NCI-H1105 treated with DMSO at 0.1 percent for 48 hours (cell line): Measurements from ENCODE around the gene SNAPC2.
"Not testable (repeated sequence)": the region's sequence is repeated elsewhere in the genome, so short reads cannot be mapped to it uniquely, and the experiment has no call there.

Experiments used
- DNase-seq: peaks from one replicate; lab custom pipeline; 2025; lab: John Stamatoyannopoulos, UW

The SNAPC2 gene

DNA sequence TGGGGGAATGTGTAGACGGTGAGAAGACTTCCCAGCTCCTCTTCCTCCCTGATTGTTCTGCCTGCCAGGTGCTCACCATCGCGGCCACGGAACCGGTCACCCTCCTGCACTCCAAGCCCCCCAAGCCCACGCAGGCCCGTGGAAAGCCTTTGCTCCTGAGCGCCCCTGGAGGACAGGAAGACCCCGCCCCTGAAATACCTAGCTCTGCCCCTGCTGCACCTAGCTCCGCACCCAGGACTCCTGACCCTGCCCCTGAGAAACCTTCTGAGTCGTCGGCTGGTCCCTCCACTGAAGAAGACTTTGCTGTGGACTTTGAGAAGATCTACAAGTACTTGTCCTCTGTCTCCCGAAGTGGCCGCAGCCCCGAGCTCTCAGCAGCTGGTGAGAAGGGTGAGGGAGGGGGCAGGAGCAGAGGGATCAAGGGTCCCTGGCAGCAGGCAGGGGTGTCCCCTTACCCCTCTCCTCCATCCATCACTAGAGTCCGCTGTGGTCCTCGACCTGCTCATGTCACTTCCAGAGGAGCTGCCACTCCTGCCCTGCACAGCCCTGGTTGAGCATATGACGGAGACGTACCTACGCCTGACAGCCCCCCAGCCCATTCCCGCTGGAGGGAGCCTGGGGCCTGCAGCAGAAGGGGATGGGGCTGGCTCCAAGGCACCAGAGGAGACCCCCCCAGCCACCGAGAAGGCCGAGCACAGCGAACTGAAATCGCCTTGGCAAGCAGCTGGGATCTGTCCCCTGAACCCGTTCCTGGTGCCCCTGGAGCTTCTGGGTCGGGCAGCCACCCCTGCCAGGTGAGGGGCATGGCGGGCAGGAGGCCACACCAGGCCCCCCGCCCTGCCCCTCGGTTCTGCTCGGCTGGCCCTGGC, 2.1 kb downstream of the SNAPC2 start:
- no peak for DNase-seq

GRCh38 chr19:7922836-7923195, 2.7 kb downstream of the SNAPC2 start:
- no peak for DNase-seq

GRCh38 chr19:7923295-7924191, 3.4 kb downstream of the SNAPC2 start:
- DNase-seq: no peak

- no peak for DNase-seq
These were observed 4.1 kb downstream of the SNAPC2 start for GRCh38 chr19:7924241-7924640.

- DNase-seq: no peak
These were observed 4.6 kb downstream of the SNAPC2 start for GRCh38 chr19:7924651-7925170.

- peak; percentile 74 for DNase-seq
These were observed 5.2 kb downstream of the SNAPC2 start for GRCh38 chr19:7925171-7925851.

GRCh38 chr19:7926021-7926726, 6.0 kb downstream of the SNAPC2 start, which contains the start of gene CTXN1:
Gene CTXN1 (minus strand): TSS chr19:7926135. CDS start chr19:7925538, 597 bp downstream.
- DNase-seq: peak; percentile 62

DNA sequence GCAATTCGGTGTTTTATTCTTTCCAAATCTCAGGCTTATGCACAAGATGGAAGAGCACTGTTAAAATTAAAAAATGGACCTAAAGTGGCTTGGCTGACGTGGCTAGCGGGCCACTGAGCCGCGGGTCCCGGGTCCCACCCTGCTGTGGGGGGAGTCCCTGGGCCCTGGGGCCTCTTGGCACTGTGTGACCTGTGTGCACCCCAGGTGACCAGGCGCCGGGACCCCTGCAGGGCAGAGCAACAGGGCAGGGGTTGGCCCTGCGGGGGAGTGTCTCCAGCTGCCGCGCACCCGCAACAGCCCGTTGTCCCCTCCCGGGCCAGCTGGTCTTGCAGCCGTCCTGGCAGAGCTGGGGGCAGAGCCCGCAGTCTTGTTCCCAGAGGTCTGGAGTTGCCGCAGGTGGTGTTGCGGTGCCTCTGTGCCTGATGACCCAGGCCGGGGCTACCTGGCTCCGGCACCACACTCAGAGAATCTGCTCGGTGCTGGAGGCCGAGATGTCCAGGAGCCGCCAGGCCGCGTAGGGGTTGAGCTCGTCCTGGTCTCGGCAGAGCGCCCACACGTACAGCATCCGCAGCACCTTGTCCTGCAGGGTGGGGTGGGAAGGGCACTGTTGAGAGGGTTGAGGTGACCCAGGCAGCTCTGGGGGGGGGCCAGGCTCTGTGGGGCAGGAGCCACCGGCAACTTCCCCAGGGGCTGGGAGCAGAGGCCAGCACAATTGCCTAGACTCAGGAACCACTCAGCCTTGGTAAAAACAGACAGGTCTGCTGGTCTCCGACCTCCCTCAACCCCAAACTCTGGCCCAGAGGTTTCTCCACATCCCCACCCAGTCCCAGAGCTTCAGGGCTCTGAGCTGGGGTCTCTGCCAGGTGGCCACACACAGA, 6.8 kb downstream of the SNAPC2 start:
- DNase-seq: no peak

- no peak for DNase-seq
These were observed 7.6 kb downstream of the SNAPC2 start for GRCh38 chr19:7927605-7928333.

- DNase-seq: no peak
These were observed 8.2 kb downstream of the SNAPC2 start for GRCh38 chr19:7928334-7928706.

DNA sequence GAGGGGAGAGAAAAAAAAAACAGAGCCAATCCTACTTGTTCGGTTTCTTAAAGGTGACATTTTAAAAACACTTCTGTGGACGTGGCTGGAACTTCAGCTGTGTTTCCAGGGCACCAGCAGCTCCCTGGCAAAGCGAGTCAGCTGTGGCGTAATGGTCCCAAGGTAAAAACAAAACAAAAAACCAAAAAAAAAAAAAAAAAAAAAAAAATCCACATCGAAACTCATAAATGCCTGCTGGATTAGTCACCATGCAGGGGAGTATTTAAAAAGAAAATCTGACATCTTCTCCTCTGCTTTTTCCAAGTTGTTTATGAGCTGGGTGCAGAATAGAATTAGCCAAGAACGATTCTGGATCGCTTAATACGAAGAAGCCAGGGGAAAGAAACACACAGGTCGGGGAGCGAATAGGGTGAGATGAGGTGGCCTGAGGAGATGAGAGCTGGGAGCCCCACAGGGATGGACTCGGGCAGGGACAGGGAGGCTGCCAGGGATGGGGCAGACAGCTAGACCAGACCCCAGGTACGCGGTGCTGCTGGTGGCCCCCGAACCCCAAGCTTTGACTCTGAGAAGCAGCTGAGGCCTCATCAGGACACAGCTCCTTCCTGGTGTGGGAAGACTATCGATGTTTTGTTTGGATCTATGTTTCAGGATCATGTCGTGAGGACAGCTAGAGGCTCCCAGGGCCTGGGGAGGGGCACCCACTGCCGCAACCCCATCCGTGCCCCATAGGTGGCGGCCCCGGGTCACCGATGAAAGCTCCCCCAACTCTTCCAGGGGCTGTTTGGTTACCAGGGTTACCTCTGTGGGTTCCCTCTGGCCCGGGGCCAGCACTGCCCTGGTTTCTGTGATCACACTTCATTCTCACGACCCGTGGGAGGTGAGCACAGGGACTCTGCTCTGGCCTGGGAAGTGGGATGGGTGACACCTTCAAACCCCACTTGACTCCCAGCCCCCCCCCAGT, 8.9 kb downstream of the SNAPC2 start:
- DNase-seq: peak; percentile 22

GRCh38 chr19:7930030-7930429, 9.9 kb downstream of the SNAPC2 start:
- not testable (repeated sequence) for DNase-seq

- no peak for DNase-seq
These were observed 10.6 kb downstream of the SNAPC2 start for GRCh38 chr19:7930765-7931164.

DNA sequence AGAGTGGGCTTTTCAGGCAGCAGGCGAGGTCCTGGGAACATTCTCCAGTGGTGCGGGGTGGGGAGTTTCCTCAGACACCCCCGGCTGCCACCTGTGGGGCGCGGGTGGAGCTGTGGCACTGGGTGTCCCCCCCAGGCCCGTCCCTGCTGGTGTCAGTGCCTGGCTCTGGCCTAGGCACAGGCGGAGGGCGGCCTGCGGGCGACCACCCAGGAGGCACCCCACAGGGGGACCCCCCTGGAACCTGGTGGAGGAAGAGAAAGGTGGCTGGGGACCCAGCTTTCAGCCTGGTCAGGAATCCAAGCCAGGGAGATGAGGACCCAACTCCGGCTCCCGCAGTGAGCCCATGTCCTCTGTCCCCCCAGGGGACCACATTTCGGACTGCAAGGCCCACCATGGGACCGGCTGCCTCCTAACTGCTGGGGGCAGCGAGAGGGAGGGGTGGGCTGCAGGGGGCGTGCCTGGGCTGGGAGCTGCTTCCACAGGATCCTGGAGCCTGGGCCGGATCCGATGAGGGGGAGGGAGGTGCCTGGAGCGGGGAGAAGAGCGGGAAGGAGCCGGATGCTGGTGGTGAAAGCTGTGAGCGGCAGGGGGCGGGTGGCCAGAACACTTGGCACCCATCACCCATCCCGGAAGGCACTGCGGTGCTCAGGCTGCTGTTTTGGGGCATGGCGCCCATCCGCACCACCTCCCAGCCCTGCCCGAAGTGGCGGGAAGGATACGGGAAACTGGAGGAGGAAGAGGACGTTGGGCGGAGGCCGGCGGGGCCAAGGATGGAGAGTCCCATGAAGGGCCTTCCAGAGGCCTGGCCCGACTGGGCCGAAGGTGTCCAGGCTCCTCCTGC, 11.3 kb downstream of the SNAPC2 start:
- no peak for DNase-seq

DNA sequence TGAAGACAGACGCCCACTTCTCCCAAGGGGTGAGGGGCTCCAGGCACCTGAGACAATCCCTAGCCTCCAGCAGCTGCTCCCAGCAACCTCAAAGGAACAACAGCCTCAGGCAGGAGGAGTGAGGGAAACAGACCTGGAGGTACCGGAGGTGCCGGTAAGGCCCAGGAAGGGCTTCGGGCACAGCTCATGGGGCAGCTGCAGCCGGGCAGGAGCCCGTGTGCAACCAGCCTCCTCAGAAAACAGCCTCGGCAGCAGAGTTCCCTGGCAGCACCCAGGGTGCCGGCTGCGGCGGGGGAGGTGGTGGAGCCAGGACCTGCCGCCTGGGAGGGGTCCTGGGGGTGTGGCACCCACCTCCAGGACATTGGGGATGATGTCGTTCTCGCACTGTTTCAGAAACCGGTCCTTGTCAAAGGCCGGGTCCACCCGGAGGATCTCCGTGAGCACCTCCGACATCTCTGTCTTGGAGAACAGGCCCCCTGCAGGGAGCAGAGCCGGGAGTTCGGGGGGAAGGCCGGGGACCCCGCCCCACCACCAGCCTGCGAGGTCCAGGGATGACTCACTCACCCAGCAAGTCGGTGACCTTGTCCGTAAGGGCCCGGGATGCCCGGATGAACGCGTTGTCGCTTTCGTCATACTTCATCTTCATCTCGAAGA, 12.3 kb downstream of the SNAPC2 start:
- DNase-seq: no peak

DNA sequence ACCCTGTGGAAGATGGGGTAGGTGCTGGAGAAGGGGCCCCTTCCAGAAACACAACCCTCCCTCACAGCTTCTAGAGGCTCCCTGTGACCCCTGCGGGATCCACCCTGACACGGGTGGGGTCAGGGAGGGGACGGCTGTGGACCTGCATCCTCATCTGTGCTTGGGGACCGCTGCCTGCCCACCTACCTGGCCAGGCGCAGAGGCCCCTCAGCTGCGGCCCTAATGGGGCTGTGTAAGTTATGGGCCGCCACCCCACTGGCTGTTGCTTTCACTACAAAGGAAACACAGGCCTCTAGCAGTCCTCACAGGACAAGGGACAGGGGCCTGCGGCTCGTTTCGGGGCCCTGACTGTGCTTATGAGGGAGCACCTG, 12.8 kb downstream of the SNAPC2 start:
- DNase-seq: no peak

DNA sequence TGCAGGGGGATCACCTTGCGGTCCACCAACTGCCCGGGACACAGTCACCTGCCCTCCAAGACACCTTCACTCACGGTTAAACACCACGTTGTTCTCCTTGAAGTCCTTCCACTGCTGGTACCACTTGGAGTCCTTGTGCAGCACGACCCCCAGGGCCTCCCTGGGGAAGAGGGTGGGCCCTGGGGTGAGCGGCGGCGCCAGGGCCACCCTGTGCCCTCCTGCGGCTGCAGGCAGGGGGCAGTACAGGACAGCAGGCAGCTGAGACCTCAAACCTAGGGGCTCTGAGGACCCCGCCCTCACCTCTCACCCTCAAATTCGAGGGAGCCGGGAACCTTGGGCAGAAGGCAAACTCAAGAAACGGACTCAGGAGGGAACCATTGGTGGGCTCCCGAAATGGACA, 13.3 kb downstream of the SNAPC2 start:
- DNase-seq: no peak
